ENCODE results near the gene GRID2. TPM values are rescaled to one million over a fixed set of nuclear protein-coding genes. Genes with fewer than 3 reads are reported as not detected.

The GRID2 gene
- total and polyA plus RNA-seq, 9 of the 15 experiments (the other 6 are each of a cell fraction or from before 2014, with no cell fraction given), result 0.04 TPM; not detected in 7

- TF ChIP-seq ZNF280B (CRISPR knock-in tag; IDR thresholded peaks at IDR 0.05) (no peak), FOSL1 (tag; conservative IDR thresholded peaks at IDR 0.05) (no peak)
- TF ChIP-seq, protein P1, sequence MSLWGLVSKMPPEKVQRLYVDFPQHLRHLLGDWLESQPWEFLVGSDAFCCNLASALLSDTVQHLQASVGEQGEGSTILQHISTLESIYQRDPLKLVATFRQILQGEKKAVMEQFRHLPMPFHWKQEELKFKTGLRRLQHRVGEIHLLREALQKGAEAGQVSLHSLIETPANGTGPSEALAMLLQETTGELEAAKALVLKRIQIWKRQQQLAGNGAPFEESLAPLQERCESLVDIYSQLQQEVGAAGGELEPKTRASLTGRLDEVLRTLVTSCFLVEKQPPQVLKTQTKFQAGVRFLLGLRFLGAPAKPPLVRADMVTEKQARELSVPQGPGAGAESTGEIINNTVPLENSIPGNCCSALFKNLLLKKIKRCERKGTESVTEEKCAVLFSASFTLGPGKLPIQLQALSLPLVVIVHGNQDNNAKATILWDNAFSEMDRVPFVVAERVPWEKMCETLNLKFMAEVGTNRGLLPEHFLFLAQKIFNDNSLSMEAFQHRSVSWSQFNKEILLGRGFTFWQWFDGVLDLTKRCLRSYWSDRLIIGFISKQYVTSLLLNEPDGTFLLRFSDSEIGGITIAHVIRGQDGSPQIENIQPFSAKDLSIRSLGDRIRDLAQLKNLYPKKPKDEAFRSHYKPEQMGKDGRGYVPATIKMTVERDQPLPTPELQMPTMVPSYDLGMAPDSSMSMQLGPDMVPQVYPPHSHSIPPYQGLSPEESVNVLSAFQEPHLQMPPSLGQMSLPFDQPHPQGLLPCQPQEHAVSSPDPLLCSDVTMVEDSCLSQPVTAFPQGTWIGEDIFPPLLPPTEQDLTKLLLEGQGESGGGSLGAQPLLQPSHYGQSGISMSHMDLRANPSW (CRISPR knock-in tag; IDR thresholded peaks at IDR 0.05), result no peak
These were observed 883.7 kb downstream of the GRID2 start (continued) for GRCh38 chr4:93187466-93187865.

GRCh38 chr4:93187892-93188291, 884.1 kb downstream of the GRID2 start:
- no peaks in the 10 kb centered on the region for H3K36me3 ChIP-seq (ENCODE audit: control insufficient read depth, insufficient read depth, low read length)
- no peak overlapping the region for H2AFZ ChIP-seq (ENCODE audit: low read depth, low read length)
- H4K20me1 ChIP-seq (replicated peaks; ENCODE audit: control insufficient read depth, insufficient read depth, low read length), result no peaks in the 10 kb centered on the region
- intact Hi-C loops (cut with micrococcal nuclease), result no loop called here
- POLR2A ChIA-PET, result no interaction called here
- H3K4me2 ChIP-seq (ENCODE audit: insufficient read depth, low read length), result no peak overlapping the region
- no peaks in the 10 kb centered on the region for H3K79me2 ChIP-seq (ENCODE audit: control insufficient read depth, insufficient read depth, low read length)
- CTCF ChIA-PET (ENCODE audit: low intra/inter-chr PET ratio), result no interaction called here
- H3K27ac ChIP-seq (ENCODE audit: extremely low read depth, low read depth, low read length), result no peak overlapping the region
- H3K9me3 ChIP-seq (replicated peaks; ENCODE audit: control insufficient read depth, insufficient read depth, low read depth, low read length), result no peaks in the 10 kb centered on the region
- no peaks in the 10 kb centered on the region for H3K4me1 ChIP-seq (replicated peaks in 1 of 2; ENCODE audit: control insufficient read depth in 2 of 2, insufficient read depth in 2 of 2, low read length in 2 of 2)
- no TSS peak for BruUV-seq (replicated peaks)
- no peak overlapping the region for H3K9ac ChIP-seq (ENCODE audit: insufficient read depth in 1 of 2, low read depth in 2 of 2, low read length in 2 of 2)
- H3K9me1 ChIP-seq (ENCODE audit: control insufficient read depth, insufficient read depth, low read length), result no peaks in the 10 kb centered on the region
- H3K4me3 ChIP-seq, result no peak overlapping the region
- FAIRE-seq, result no peak
- in situ Hi-C loops (cut with MboI), result no loop called here
- ATAC-seq, result no peak
- DNase-seq (ENCODE audit: extremely low read depth in 1 of 4, low spot score in 3 of 4), result no peak
- WGBS (ENCODE audit: insufficient coverage, low coverage, missing lambda C conversion rate), result 4% methylated on average over 4 of the region's 4 CpGs
- H3K27me3 ChIP-seq (ENCODE audit: control insufficient read depth in 2 of 2, insufficient read depth in 2 of 2, low read length in 2 of 2), result no peaks in the 10 kb centered on the region
- TF ChIP-seq ZBTB26 (CRISPR knock-in tag; IDR thresholded peaks at IDR 0.05) (no peak), MBD2 (IDR thresholded peaks at IDR 0.05; ENCODE audit: borderline replicate concordance, low read depth) (no peak), CREB1 (IDR thresholded peaks at IDR 0.05) (no peak), CREB1 (CRISPR knock-in tag; IDR thresholded peaks at IDR 0.05) (no peak), ZNF707 (CRISPR knock-in tag; conservative IDR thresholded peaks at IDR 0.05) (no peak), PHB (CRISPR knock-in tag; IDR thresholded peaks at IDR 0.05) (no peak), COPS2 (conservative IDR thresholded peaks at IDR 0.05) (no peak), PTBP1 (IDR thresholded peaks at IDR 0.05; ENCODE audit: low read depth, low read length) (no peak), RBM14 (IDR thresholded peaks at IDR 0.05; ENCODE audit: borderline replicate concordance, insufficient read depth, low read depth, low read length) (no peak), RFX5 (IDR thresholded peaks at IDR 0.05; ENCODE audit: low read depth, low read length) (no peak), EHMT2 (IDR thresholded peaks at IDR 0.05) (no peak), PRMT5 (CRISPR knock-in tag; IDR thresholded peaks at IDR 0.05) (no peak), RAD51 (IDR thresholded peaks at IDR 0.05; ENCODE audit: borderline replicate concordance, low read depth) (no peak)
- TF ChIP-seq, protein P2, sequence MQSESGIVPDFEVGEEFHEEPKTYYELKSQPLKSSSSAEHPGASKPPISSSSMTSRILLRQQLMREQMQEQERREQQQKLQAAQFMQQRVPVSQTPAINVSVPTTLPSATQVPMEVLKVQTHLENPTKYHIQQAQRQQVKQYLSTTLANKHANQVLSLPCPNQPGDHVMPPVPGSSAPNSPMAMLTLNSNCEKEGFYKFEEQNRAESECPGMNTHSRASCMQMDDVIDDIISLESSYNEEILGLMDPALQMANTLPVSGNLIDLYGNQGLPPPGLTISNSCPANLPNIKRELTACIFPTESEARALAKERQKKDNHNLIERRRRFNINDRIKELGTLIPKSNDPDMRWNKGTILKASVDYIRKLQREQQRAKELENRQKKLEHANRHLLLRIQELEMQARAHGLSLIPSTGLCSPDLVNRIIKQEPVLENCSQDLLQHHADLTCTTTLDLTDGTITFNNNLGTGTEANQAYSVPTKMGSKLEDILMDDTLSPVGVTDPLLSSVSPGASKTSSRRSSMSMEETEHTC (IDR thresholded peaks at IDR 0.05), result no peak
